Epithelial cell of esophagus (primary cell): ENCODE measurements around the gene GFER.

ENCODE experiments used
- DNase-seq: peaks from one replicate; pipeline ENCODE4 v3.0.0; 2010; ENCODE audit warnings: low read depth
- H3K4me3 ChIP-seq: 2 replicates; pipeline ENCODE4 v1.5.1; 2011; ENCODE audit warnings: mild to moderate bottlenecking, low read length, control low read depth
- TF ChIP-seq, protein P1 (sequence below): IDR thresholded peaks from 2 replicates; pipeline ENCODE4 v1.5.1; 2011; ENCODE audit warnings: low read depth, mild to moderate bottlenecking, low read length, control low read depth, inconsistent platforms; ENCODE audit not compliant: insufficient read depth; ENCODE audit errors: missing control alignments

Gene GFER

DNA sequence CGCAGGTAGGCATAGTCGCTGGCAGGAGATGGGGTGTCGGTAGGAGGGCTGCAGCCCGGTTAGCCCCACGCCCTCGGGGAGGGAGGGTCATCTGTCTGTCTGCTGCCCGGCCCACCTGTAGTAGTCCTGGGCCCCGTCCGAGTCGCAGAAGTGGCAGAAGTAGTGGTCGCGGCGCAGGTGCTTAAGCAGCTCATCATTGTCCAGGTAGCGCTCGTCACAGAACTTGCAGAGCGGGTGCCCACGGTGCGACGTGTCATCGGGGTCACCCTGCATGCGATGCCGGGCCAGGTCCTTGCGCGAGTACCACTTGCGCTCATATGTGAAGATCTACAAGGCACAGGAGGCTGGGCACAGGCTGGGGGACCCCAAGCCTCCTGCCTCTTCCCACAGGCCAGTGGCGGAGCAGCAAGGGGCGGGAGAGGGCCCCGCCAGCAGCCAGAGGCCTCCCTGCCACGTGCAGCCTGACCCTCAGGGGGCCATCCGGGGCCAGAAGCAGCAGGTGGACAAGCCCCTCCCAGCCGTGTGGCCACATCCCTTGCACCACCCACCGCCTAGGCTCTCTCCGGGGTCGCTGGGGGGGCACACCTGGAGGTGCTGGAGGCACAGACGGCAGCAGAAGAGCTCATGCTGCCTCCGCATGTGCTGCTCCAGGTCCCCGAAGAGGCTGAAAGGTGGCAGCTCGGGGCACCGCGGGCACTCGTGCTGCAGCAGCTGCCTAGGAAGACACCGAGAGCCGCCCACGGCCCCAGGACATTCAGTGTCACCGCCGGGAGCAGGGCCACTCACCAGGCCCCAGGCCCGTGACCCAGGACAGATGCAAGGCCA, 18.6 kb downstream of the GFER start:
- DNase-seq: no peak
- H3K4me3 ChIP-seq: no peak overlapping the region
- TF ChIP-seq, protein P1, sequence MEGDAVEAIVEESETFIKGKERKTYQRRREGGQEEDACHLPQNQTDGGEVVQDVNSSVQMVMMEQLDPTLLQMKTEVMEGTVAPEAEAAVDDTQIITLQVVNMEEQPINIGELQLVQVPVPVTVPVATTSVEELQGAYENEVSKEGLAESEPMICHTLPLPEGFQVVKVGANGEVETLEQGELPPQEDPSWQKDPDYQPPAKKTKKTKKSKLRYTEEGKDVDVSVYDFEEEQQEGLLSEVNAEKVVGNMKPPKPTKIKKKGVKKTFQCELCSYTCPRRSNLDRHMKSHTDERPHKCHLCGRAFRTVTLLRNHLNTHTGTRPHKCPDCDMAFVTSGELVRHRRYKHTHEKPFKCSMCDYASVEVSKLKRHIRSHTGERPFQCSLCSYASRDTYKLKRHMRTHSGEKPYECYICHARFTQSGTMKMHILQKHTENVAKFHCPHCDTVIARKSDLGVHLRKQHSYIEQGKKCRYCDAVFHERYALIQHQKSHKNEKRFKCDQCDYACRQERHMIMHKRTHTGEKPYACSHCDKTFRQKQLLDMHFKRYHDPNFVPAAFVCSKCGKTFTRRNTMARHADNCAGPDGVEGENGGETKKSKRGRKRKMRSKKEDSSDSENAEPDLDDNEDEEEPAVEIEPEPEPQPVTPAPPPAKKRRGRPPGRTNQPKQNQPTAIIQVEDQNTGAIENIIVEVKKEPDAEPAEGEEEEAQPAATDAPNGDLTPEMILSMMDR: no peak

DNA sequence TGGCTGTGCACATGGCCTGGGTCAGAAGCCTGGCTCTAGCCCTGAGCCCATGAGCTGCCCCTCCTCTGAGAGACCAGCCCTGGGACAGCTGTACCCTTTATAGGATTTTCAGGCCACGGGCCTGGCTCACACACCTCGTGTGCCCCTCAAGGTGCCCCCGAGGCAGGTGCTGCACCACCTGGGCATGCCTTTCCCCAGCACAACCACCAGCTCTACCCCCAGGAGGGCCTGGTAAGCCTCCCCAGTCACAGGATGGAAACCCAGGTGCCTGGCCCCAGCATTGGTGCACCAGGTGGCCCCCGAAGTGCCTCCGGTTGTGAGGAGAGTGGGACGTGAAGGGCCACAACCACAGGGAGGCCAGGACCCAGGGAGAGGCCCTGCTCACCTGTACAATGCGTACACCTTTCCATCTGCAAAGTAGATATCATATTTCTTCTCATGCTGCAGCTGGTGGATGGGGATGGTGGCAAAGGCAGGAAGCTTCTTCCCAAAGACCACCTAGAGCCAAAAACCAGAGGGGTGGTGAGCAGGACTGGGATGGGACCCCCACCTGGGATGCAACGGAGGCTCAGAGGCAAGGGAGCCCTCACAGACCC, 19.3 kb downstream of the GFER start:
- no peak overlapping the region for H3K4me3 ChIP-seq
- no peak for DNase-seq
- TF ChIP-seq, protein P1: no peak

DNA sequence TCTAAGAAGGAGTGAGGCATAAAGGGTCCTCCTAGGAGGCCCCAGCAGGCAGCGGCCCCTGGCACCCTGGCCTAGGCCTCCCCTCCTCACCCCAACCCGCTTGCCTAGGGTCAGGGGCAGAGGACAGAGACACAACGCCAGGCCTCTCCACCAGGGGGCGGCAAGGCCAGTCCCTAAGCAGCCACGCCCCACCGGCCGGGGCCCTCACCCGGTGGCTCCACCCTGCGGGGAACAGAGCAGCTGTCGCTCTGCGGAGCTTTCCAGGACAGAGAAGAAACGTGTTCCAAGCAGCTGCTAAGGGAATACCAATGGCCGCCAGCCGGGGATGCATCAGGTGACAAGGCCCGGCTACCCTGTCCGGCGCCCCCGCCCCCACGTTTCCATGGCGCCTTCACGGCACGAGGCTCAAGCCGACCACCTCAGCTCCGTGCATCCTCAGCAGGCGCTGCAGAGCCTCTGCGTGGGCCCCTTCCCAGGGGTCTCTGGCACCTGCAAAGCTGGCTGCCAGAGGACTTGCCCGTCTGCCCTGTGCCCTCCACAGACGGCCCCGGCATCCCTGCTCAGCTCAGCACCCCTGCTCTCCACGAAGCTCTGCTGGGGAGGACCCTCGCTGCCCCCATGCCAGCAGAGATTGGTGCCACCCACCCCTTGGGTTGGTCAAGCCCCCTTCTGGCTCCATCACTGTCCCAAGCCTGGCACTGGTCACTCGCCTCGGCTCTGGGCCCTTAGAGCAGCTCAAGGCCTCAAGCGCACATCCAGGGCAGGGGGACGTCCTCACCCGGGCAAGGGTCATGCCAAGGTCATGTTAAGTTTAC, 20.0 kb downstream of the GFER start:
- TF ChIP-seq, protein P1: peak; percentile 88
- H3K4me3 ChIP-seq: no peak overlapping the region
- DNase-seq: peak; percentile 86

DNA sequence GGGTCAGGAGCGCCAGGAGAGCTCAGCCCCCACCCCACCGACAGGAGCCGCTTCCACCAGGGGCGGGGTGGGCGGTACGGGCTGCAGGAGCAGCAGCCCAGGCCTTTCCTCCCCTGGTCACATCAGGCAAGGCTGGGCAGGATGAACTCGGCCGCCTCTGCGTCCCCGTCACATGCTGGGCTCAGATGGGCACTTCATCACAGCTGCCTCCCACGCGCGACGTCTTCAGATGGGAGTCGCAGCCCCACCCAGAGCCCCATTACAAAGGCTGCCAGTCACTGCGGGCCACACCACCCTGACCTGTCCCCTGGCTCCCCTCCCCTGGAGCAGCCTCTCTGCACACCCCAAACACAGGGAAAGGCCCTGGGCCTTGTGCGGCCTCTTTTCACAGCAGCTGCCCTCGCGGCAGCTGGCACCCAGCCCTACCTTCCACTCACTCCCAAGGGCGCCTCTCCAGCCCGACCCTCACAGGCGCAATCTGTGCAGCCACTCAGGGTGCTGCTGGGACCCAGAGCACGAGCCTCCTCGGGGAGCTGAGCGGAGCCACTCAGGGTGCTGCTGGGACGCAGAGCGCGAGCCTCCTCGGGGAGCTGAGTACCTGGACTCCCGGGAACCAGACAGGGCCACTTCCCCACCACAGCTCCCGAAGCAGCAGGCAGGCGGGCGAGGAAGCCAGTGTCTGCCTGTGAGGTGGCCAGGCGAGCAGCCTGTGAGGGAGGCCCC, 21.0 kb downstream of the GFER start:
- DNase-seq: no peak
- H3K4me3 ChIP-seq: no peak overlapping the region
- TF ChIP-seq, protein P1: no peak

DNA sequence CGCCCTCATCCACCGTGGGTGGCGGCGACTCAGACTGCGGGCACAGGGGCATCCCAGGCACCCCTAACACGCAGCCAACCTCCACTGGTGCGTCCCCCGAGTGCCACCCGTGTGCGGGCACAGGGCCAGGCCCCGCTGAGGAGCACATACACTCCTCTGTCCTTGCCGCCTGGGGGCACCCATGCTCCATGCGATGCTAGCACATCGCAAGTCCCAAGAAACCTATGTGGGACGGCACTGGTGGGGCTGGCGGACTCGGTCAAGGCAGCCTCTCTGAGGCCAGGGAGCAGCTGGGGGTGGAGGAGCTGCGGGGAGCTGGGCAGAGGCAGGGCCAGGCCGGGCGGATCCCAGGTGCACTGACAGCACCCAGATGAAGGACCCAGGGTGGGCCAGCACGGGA, 21.7 kb downstream of the GFER start:
- TF ChIP-seq, protein P1: no peak
- no peak for DNase-seq
- no peak overlapping the region for H3K4me3 ChIP-seq

DNA sequence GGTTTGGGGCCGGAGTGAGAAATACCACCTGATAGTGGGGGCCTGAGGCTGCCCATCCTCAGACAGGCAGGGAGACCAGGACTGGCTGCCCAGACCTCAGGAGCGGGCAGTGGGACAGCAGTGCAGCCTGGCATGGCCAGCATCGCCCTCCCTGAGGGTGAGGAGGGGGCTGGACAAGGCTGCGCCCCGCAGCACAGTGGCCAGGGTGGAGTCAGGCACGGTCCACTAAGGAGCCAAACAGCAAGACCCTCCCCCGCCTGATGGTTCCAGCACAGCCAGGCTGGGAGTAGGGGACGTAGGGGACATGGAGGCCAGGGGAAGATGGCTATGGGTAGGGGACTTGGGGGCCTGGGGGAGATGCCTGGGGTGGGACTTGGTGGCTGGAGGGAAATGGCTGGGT, 22.3 kb downstream of the GFER start:
- DNase-seq: no peak
- TF ChIP-seq, protein P1: no peak
- H3K4me3 ChIP-seq: no peak overlapping the region
